NT2/D1 (cell line): ENCODE data around the gene KLHDC8B.

Source experiments
- SUZ12 ChIP-seq: IDR thresholded peaks from 2 replicates; pipeline ENCODE4 v1.6.1; 2011; ENCODE audit not compliant: insufficient read length, insufficient read depth; ENCODE audit errors: extremely low read depth
- ZNF274 ChIP-seq: IDR thresholded peaks from 2 replicates; pipeline ENCODE4 v1.6.1; 2011; ENCODE audit warnings: mild to moderate bottlenecking, low read depth, low read length

DNA sequence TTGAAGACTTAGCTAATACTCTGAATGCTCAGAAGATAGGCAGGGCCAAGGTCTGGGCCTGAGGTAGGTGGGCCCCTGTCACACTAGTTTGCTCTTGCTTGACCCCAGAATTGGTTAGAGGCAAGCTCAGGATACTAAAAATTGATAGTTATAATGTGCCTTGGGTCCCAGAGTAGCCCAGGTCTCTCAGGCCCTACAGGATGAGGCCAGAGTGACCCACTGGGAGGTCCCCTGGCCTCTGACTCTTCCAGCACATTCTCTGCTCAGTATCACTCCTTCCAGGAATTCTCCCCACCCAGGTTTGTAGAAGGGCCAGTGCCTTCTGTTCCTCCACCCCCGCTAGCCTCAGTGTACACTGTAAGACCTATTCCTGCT is 667 bp upstream of the KLHDC8B start:
- TF ChIP-seq ZNF274 (no peak), SUZ12 (no peak)
